ENCODE data around the gene BARHL1.

Gene BARHL1

GRCh38 chr9:132634327-132634726 is 51.9 kb downstream of the BARHL1 start:
- no peak for TF ChIP-seq CTCF (IDR thresholded peaks at IDR 0.05; ENCODE audit: borderline replicate concordance, insufficient read depth, low read depth, low read length)
- no peak overlapping the region for H3K4me3 ChIP-seq (ENCODE audit: low read depth, low read length)

GRCh38 chr9:132637351-132637750 is 54.9 kb downstream of the BARHL1 start:
- no peak overlapping the region for H3K4me3 ChIP-seq (ENCODE audit: low read depth, low read length)
- no peak for TF ChIP-seq CTCF (IDR thresholded peaks at IDR 0.05; ENCODE audit: borderline replicate concordance, insufficient read depth, low read depth, low read length)

GRCh38 chr9:132637801-132638200 is 55.4 kb downstream of the BARHL1 start:
- H3K4me3 ChIP-seq (ENCODE audit: low read depth, low read length), result no peak overlapping the region
- no peak for TF ChIP-seq CTCF (IDR thresholded peaks at IDR 0.05; ENCODE audit: borderline replicate concordance, insufficient read depth, low read depth, low read length)

- no peak overlapping the region for H3K4me3 ChIP-seq (ENCODE audit: low read depth, low read length)
- no peak for TF ChIP-seq CTCF (IDR thresholded peaks at IDR 0.05; ENCODE audit: borderline replicate concordance, insufficient read depth, low read depth, low read length)
Measured at GRCh38 chr9:132638240-132638639, 55.8 kb downstream of the BARHL1 start.

GRCh38 chr9:132639322-132639721 is 56.9 kb downstream of the BARHL1 start:
- TF ChIP-seq CTCF (IDR thresholded peaks at IDR 0.05; ENCODE audit: borderline replicate concordance, insufficient read depth, low read depth, low read length), result no peak
- H3K4me3 ChIP-seq (ENCODE audit: low read depth, low read length), result no peak overlapping the region
